HG03354 (cell line): ENCODE results near the gene CIAO2A.
"Not testable (repeated sequence)": the region's sequence is repeated elsewhere in the genome, so short reads cannot be mapped to it uniquely, and the experiment has no call there.

Experiments used
- ATAC-seq: cut with Tn5 transposase; IDR thresholded peaks from one replicate; pipeline ENCODE4 v1.9.1; 2021; ENCODE audit warnings: mild to moderate bottlenecking; ENCODE audit not compliant: unreplicated experiment, poor library complexity, severe bottlenecking

The CIAO2A gene

DNA sequence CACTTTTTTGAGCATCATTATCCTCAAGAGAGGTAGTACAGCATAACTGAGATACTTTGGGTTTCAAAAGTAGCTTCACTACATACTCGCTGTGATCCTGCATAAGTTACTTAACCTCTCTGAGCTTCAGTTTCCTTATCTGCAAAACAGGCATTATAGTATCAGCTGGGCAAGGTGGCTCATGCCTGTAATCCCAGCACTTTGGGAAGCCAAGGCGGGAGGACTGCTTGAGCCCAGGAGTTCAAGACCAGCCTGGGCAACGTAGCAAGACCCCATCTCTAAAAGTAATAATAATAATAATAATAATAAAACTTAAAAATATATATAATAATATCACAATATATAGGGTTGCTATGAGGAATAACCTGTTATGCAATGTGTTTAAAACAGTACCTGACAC, 10.9 kb downstream of the CIAO2A start:
- no peak for ATAC-seq

DNA sequence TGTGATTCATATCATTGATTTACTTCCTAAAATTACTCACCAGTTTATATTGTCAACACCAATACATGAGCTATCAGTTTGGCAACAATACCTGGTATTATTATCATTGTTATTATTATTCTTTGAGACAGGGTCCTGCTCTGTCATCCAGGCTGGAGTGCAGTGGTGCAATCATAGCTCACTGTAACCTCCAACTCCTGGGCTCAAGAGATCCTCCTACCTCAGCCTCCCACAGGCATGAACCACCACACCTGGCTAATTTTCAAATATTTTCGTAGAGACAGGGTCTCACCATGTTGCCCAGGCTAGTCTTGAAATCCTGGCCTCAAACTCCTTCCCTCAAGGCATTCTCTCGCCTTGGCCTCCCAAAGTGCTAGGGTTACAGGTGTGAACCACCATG, 20.1 kb downstream of the CIAO2A start:
- not testable (repeated sequence) for ATAC-seq

- ATAC-seq = no peak
Observed at GRCh38 chr15:64072812-64073211, 20.8 kb downstream of the CIAO2A start.

DNA sequence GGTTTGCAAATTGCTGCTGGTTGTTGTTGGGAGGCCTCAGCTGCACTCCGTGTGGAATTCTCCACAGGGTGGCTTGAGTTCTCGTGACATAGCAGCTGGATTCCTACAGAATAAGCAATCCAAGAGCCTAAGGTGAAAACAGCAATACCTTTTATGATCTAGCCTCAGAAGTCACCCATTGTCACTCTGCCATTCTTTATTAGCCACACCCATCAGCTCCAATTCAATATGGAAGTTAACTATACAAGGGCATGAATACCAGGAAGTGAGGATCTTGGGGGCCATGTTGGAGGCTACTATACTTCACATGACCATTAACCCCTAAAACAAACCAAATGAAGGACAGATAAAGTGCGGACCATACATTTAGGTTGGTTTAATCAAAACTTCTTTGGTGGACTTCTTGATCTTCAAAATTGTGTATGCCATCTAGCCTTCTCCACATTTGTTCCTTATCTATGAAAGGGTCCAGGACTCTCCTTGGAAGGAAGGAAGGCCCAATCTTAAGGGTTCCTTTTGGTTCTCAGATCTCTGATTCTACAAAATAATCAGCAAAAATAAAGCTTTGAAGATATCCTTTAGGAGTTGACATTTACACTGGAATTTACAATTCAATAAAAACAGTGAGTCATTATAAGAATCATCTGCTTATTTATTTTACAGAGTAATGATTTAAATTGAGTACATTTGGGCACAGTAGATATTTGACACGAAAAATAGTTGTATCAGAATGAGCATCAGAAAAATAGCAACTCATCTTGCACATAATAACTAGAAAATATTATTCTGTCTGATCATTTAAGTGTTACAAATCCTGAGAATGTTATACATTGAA, 21.5 kb downstream of the CIAO2A start:
- ATAC-seq = no peak

DNA sequence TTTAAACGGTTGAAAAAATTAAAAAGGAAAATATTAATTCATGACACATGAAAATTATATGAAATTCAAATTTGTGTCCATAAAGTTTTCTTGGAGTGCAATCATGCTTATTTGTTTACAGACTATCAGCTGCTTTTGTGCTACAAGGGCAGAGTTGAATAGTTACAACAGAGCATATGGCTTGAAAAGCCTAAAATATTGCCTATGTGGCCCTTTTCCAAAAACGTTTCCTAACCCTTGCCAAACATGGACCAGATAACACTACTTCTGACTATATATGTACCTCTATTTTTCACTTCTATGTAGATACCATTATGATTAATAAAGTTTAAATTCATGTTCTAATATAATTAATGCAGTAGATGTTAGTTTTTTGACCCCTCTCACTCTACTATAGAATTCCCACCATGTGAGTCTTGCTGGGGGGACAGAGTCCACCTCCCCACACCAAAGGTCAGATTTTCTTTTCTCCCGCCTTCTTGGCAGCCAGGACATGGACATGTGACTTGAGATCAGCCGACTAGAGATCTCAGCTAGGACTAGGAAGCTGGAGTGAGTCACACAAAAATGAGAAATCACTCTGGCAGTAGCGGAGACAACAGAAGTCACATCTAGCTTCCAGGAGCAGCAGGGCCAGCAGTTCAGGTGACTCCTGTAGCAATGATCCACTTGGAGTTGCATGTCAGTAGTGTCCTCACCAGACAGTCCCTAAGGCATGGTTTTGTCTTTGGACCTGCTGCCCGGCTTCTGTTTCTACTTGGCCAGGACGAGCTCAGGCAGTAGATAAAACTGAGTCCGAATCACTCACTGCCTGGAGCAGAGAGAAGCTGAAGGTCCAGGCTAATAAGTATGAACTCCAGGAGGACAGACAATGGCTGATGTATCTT, 22.4 kb downstream of the CIAO2A start:
- no peak for ATAC-seq

- no peak for ATAC-seq
Observed at GRCh38 chr15:64070106-64070505, 23.5 kb downstream of the CIAO2A start.

DNA sequence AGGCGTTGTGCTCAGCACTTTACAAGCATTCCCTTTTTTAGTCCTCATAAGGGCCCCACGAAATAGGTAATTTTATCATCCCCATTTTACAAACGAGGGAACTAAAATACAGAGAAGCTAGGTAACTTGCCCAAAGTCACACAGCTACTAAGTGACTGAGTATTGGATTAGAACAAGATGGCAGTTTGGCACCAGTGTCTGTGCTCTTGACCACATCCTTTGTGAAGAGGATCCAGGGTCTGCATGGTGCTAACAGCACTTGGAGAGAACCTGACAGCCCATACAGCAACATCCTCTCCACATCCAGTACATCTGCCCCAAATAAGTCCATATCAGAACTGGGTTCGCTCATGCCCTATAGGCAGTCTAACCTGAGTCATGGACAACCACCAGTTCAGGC, 25.5 kb downstream of the CIAO2A start:
- ATAC-seq = no peak

DNA sequence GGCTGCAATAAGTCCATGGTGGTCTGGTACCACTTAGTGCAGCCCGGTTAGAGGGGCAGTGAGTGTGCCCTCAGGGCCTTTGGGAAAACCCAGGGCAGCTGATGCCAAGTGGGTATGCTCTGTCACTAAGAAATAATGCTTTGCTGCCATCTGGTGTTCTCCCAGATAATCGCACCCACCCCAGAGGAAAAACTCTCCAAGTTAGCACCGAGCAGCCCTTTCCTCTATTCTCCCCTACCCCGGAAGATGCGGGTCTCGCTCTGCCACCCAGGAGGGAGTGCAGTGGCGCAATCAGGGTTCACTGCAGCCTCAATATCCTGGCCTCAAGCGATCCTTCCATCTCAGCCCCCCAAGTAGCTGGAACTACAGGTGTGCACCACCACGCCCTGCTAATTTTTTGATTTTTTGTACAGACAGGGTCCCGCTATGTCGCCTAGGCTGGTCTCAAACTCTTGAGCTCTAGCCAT, 26.0 kb downstream of the CIAO2A start:
- ATAC-seq = no peak

- no peak for ATAC-seq
Observed at GRCh38 chr15:64066451-64066850, 27.2 kb downstream of the CIAO2A start.

GRCh38 chr15:64060716-64061115, 32.9 kb downstream of the CIAO2A start:
- ATAC-seq = no peak

GRCh38 chr15:64059104-64059503, 34.5 kb downstream of the CIAO2A start:
- ATAC-seq = not testable (repeated sequence)

- ATAC-seq = no peak
Observed at GRCh38 chr15:64058279-64058678, 35.4 kb downstream of the CIAO2A start.

GRCh38 chr15:64053674-64054073, 40.0 kb downstream of the CIAO2A start:
- not testable (repeated sequence) for ATAC-seq

DNA sequence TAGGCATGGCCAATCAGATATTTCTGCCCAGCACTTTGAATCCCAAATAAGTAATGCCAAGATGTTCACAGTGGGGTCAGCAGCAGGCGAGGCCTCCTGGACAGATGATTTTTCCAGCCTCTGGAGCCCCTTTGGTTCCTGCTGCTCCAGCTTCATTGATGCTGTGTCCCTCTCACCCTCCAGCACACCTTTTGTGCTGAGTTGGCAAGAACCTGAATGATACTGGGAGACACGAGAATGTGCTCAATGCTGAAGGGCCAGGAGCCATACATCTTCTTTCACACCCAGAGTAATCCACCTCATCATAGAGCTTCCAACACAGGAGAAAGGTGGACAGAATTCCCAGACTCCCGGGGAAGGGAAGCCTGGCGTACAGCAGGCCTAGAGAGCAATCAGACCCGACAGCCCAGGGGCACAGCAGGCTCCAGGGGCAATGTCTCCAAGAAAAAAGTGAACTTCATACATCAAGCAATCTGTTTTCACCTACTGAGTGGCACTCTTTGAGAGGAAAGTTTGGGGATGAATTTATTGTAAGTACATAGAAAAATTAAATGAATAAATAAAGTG, 40.6 kb downstream of the CIAO2A start:
- ATAC-seq = no peak

DNA sequence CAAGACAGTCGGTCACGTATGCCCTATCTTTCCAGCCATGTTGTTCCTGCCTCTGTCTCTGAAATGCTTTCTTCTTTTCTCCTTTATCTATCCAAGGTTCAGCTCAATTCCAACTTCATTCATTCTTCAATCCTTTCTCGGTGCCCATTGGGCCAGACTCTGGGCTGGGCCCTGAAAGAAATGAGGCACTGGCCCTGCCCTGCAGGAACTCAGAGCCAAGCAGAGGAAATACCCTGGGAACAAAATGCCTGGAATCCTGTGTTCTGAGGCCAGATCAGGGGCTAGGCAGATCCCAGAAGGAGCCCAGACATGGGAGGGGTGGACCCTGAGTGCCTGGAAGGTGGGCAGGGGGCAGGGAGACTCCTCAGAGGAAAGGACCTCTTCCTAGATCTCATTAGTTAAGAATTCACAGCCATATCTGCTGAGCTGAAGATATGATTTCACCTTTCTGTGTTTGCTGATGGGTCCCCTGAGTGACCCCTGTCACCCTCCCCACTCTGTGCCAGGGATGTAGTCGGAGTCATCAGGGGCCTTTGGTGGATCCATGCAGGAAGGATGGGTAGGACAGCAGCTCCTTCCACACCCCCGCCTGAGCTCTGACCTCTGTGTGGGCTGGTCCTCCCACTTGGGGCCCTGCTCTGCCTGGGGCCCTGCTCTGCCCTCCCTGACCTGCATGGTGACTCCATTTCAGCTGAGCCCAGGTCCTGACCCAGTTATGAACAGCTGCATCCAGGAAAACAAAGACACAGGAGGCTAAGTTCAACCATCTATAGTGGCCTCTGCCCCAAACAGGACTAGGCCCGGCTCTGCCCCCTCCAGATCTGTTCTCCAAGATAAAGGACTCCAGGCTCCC, 42.0 kb downstream of the CIAO2A start:
- no peak for ATAC-seq

DNA sequence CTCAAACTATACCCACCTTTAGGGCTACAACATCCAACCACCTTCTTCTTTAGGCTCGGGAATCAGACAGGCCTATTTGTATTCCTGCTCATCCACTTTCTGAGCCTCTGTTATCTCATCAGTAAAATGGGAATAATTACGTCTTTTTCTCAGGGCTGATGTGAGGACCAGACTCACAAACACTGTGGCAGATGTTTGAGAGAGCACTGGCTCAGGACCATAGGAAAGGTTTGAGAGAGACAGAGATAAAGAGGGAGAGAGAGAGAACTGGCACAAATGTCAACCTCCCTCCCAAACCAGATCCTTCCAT, 42.6 kb downstream of the CIAO2A start:
- ATAC-seq = no peak

- no peak for ATAC-seq
Observed at GRCh38 chr15:64050281-64051092, 43.2 kb downstream of the CIAO2A start.

DNA sequence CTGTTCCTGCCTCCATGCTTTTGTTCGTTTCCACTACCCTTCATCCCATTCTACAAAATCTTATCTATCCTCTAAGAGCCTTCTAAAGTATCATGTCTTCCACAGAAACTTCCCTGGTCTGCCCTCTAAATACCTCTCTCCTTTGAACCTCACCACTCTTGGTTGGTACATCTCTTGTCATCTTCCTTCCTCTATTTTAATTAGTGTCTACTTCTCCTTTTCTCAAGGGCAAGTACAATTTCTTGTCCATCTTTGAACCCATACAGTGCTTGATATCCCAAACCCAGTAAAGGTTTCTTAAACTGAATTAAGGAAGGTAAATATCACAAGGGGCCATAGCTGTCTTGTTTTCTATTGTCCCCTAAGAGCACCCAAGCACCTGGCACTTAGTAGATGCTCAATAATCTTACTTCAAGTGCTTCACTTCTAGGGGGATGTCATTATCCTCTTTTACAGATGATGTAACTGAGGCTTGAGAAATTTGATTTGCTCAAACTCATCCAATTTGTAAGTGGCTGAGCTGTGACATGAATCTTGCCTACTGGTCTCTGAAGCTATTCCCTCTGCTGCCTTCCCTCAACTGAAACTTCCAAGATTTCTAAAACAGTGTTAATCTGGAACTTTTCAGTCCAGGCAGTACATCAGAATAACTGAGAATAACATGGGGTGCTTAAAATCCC, 44.7 kb downstream of the CIAO2A start:
- ATAC-seq = no peak
